ENCODE measurements around the gene PLET1.

- TF ChIP-seq CTCF (IDR thresholded peaks at IDR 0.05; ENCODE audit: insufficient read depth, low read length, poor library complexity, severe bottlenecking) (no peak), EZH2phosphoT487 (conservative IDR thresholded peaks at IDR 0.05; ENCODE audit: low read length) (no peak)
Measured at GRCh38 chr11:112273066-112273465, 12.4 kb upstream of the PLET1 start.
